Right lobe of liver (tissue), 6 donors: ENCODE data around the gene HSPA9. TPM values are rescaled to one million over a fixed set of nuclear protein-coding genes. Genes with fewer than 3 reads are reported as not detected.
A peak's percentile ranks its signal among the peaks of the same experiment; 100 is the strongest.

Source experiments
- ATAC-seq, 4 donors: fragments of 200-7000 bp; cut with Tn5 transposase; one replicate each; pipeline ENCODE4 v1.9.1; 2020; ENCODE audit warnings: mild to moderate bottlenecking in 4 of 4, moderate library complexity in 4 of 4
- DNase-seq, 3 donors: peaks; one replicate each; pipeline ENCODE4 v3.0.0-alpha.2; 2020
- H3K27ac ChIP-seq, 3 donors: fragments of 200-600 bp; one replicate each; pipeline ENCODE4 v1.8.0; 2022
- H3K27me3 ChIP-seq, 2 donors: fragments of 200-600 bp; one replicate each; pipeline ENCODE4 v1.8.0; 2022
- H3K36me3 ChIP-seq, 4 donors: fragments of 200-600 bp; sonication (generic) in 1 of 4; one replicate each; pipeline versions ENCODE4 v1.5.1 to v1.8.0; 2017 to 2022; ENCODE audit warnings: control low read depth in 1 of 4
- H3K4me1 ChIP-seq, 4 donors: fragments of 200-600 bp; sonication (generic) in 1 of 4; one replicate each; pipeline versions ENCODE4 v1.5.1 to v1.8.0; 2017 to 2022; ENCODE audit warnings: control low read depth in 1 of 4
- H3K4me3 ChIP-seq, 3 donors: fragments of 200-600 bp; one replicate each; pipeline ENCODE4 v1.8.0; 2022
- H3K9me3 ChIP-seq, 4 donors: fragments of 200-600 bp; sonication (generic) in 1 of 4; one replicate each; pipeline versions ENCODE4 v1.5.1 to v1.8.0; 2017 to 2022; ENCODE audit warnings: control low read depth in 1 of 4
- CTCF ChIP-seq, 4 donors: fragments of 200-600 bp in 3 of 4; fragments of 450-650 bp in 1 of 4; IDR thresholded peaks; one replicate each; pipeline versions ENCODE4 v1.5.1 to v1.8.0; 2016 to 2022; ENCODE audit warnings: antibody characterized with exemption in 4 of 4, mild to moderate bottlenecking in 2 of 4
- POLR2A ChIP-seq: fragments of 450-650 bp; IDR thresholded peaks from one replicate; pipeline ENCODE4 v1.6.1; 2017; ENCODE audit warnings: antibody characterized with exemption, mild to moderate bottlenecking
- WGBS: methylation state at CpG from one replicate; pipeline ENCODE4 v1.1.6; 2018; ENCODE audit warnings: low coverage, low lambda C conversion rate; ENCODE audit not compliant: insufficient coverage; ENCODE audit errors: missing lambda C conversion rate; 5-methylcytosine and 5-hydroxymethylcytosine counted together
- intact Hi-C, 2 donors: fragments of 100-400 bp; cut with DNase I; formaldehyde crosslinking; loops; one replicate each; pipeline versions ENCODE4 v1.11.2 to v1.14.1; 2022
- total RNA-seq, 6 experiments: library from RNA; depleted of rRNA in 2 of 6; stranded (reverse); fragments of >200 nt in 2 of 6; fragmentation: NEBNext Ultra II Directional in 3 of 6; extraction: Animal tissue kit (Norgen Biotek cat#: 25700) in 3 of 6; gene quantifications; one replicate each; pipeline versions ENCODE4 v1.1.0 to v1.2.4, GENCODE V29; 2016 to 2023
- donor health status: DM: no; HTN: yes; CAD: no.
- donor health status: DM: no; HTN: no; CAD: no.
- donor health status: DM: no; HTN: no; CAD: no.
- donor health status: DM: no; HTN: yes; CAD: no.
- donor health status: DM: no; HTN: yes; CAD: no.

The HSPA9 gene
- total RNA-seq, 6 experiments from 2014 or later, result 198 to 459 (median 229) TPM

GRCh38 chr5:138603249-138603920, 28.2 kb upstream of the HSPA9 start:
- TF ChIP-seq CTCF (IDR thresholded peaks at IDR 0.05), result no peak
- no peak for TF ChIP-seq POLR2A
- H3K9me3 ChIP-seq, result no peaks in the 10 kb centered on the region
- whole genome bisulfite sequencing, result 83% methylated on average over 3 of the region's 5 CpGs
- no peak overlapping the region for H3K27ac ChIP-seq
- H3K27me3 ChIP-seq, result no peaks in the 10 kb centered on the region
- DNase-seq (no peak), ATAC-seq (peak in 2 of 4 donors; percentile 68 to 87)
- no peaks in the 10 kb centered on the region for H3K4me1 ChIP-seq
- no peaks in the 10 kb centered on the region for H3K36me3 ChIP-seq
- H3K4me3 ChIP-seq, result no peak overlapping the region
- intact Hi-C loops, result no loop called here

DNA sequence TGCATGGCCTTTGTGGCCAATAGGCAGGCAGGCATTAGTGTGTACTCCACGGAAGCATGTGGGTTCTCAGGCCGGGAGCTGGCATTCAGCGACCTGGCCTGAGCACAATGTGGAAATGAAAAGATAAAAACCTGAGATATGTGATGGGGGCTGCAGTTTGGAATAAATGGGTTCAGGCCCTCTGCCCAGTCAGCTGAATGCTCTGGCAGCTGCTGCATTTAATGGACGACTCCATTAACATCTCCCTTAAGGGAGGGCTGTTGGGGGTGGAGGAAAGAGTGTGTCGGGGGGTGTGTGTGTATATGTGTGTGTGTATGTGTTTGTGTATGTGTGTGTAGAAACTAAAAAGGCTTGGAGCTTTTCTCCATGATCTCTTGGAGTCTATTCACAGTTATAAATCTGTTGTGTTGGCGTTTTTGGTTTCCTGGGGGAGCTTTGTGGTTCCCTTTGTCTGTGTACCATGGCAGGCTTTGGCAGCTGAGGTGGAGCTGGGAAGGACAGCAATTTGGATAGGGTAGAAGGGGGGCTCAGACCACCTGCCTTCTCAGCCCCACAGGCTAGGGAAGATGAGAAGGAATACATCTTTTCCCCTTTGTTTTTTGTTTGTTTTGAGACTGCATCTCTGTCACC, 27.3 kb upstream of the HSPA9 start:
- Histone ChIP-seq H3K27me3 (no peaks in the 10 kb centered on the region), H3K4me1 (no peaks in the 10 kb centered on the region), H3K27ac (no peak overlapping the region), H3K9me3 (no peaks in the 10 kb centered on the region), H3K36me3 (no peaks in the 10 kb centered on the region), H3K4me3 (no peak overlapping the region)
- WGBS, result 73% methylated on average over 6 of the region's 6 CpGs
- DNase-seq, result no peak
- intact Hi-C loops, result no loop called here
- TF ChIP-seq CTCF (IDR thresholded peaks at IDR 0.05) (no peak), POLR2A (no peak)
- ATAC-seq, result no peak

- intact Hi-C loops, result no loop called here
- WGBS, result 48% methylated on average over 3 of the region's 3 CpGs
- Histone ChIP-seq H3K4me3 (no peak overlapping the region), H3K27ac (no peak overlapping the region), H3K4me1 (no peaks in the 10 kb centered on the region), H3K9me3 (no peaks in the 10 kb centered on the region), H3K36me3 (no peaks in the 10 kb centered on the region), H3K27me3 (no peaks in the 10 kb centered on the region)
- TF ChIP-seq CTCF (IDR thresholded peaks at IDR 0.05) (no peak), POLR2A (no peak)
- peak; percentile 29 to 63 (median 44) for ATAC-seq
- DNase-seq, result no peak
Measured at GRCh38 chr5:138601444-138601843, 26.2 kb upstream of the HSPA9 start.

GRCh38 chr5:138600446-138600845, 25.2 kb upstream of the HSPA9 start:
- no peak for ATAC-seq

DNA sequence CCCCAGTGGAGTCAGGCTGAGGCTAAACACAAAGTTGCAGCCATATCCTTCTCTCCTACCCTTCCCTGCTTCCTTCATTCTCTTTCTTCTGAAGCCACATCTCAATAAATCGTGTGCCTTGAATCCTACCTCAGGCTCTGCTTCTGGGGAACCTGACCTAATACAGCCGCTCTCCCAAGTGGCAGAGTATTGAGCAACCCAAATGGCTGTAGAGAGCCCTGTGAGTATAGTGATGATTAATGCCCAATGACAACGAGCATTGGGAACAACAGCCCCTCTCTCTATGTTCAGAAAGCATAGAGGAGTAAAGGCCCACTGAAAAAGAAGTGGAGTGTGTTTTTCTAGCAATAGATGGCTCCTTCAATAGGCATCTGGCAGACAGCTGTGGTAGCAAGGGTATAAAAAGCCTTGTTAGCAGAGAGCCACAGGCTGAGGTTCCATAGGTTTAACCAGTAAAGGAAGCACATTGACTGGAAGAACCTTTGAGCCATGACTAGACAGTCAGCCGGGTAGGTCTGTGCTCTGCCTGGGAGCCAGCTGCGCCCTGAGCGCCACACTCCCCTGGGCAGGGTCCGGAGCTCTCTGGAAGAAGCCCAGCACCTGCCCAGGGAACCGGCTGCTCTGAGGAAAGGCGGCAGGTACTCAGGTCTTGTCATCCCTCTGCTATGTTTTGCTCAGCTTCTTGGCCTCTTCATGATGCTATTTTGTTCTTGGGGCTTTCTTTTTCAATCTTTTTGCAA, 22.6 kb upstream of the HSPA9 start:
- intact Hi-C loops, result no loop called here
- DNase-seq, result no peak
- Histone ChIP-seq H3K4me1 (no peaks in the 10 kb centered on the region), H3K4me3 (no peak overlapping the region), H3K27ac (no peak overlapping the region), H3K27me3 (no peaks in the 10 kb centered on the region), H3K36me3 (no peaks in the 10 kb centered on the region), H3K9me3 (no peaks in the 10 kb centered on the region)
- no peak for ATAC-seq
- WGBS, result 69% methylated on average over 3 of the region's 9 CpGs
- TF ChIP-seq CTCF (IDR thresholded peaks at IDR 0.05) (no peak), POLR2A (no peak)

More at GRCh38 chr5:138600446-138600845, 25.2 kb upstream of the HSPA9 start:
- intact Hi-C loops, result no loop called here
- 79% methylated on average over 3 of the region's 3 CpGs for WGBS
- Histone ChIP-seq H3K36me3 (no peaks in the 10 kb centered on the region), H3K4me3 (no peak overlapping the region), H3K9me3 (no peaks in the 10 kb centered on the region), H3K4me1 (no peaks in the 10 kb centered on the region), H3K27me3 (no peaks in the 10 kb centered on the region), H3K27ac (no peak overlapping the region)
- no peak for TF ChIP-seq POLR2A
- no peak for DNase-seq
